Small intestine (tissue), 7 donors: Measurements from ENCODE around the gene SLC17A6. TPM values are rescaled to one million over a fixed set of nuclear protein-coding genes. Genes with fewer than 3 reads are reported as not detected.

Experiments used
- DNase-seq, 2 donors: peaks; one replicate each; pipeline versions ENCODE4 v3.0.0 to v3.0.0-alpha.2; 2013
- FAIRE-seq: peaks from 2 replicates; lab custom pipeline; 2012; peaks lifted over from hg19 to GRCh38; lab: Jason Lieb, UNC
- H3K27ac ChIP-seq, 3 donors: one replicate each; pipeline ENCODE4 v1.5.1; 2013; ENCODE audit warnings: low read length in 2 of 3, mild to moderate bottlenecking in 2 of 3, control low read depth in 1 of 3, inconsistent platforms in 1 of 3, low read depth in 1 of 3, moderate library complexity in 1 of 3
- H3K27me3 ChIP-seq, 3 donors: one replicate each; pipeline ENCODE4 v1.6.1; 2013; ENCODE audit warnings: low read length in 3 of 3, inconsistent platforms in 1 of 3; ENCODE audit not compliant: control insufficient read depth in 3 of 3, insufficient read depth in 3 of 3
- H3K36me3 ChIP-seq, 3 donors: one replicate each; pipeline ENCODE4 v1.6.1; 2013; ENCODE audit warnings: low read length in 3 of 3, inconsistent platforms in 1 of 3, low read depth in 1 of 3, mild to moderate bottlenecking in 1 of 3, moderate library complexity in 1 of 3; ENCODE audit not compliant: control insufficient read depth in 3 of 3, insufficient read depth in 2 of 3
- H3K4me1 ChIP-seq, 3 donors: one replicate each; pipeline ENCODE4 v1.6.1; 2013; ENCODE audit warnings: low read length in 2 of 3, inconsistent platforms in 1 of 3, low read depth in 1 of 3, mild to moderate bottlenecking in 1 of 3, moderate library complexity in 1 of 3; ENCODE audit not compliant: control insufficient read depth in 3 of 3, insufficient read depth in 2 of 3
- H3K4me3 ChIP-seq, 3 donors: one replicate each; pipeline ENCODE4 v1.5.1; 2013; ENCODE audit warnings: low read length in 3 of 3, control low read depth in 1 of 3, inconsistent platforms in 1 of 3, low read depth in 1 of 3, mild to moderate bottlenecking in 1 of 3, moderate library complexity in 1 of 3
- H3K9me3 ChIP-seq, 2 donors: one replicate each; pipeline ENCODE4 v1.6.1; 2013; ENCODE audit warnings: low read depth in 1 of 2, low read length in 1 of 2; ENCODE audit not compliant: control insufficient read depth in 2 of 2, insufficient read depth in 1 of 2
- WGBS, 3 donors: extraction: QIAGEN DNeasy Blood & Tissue Kit; methylation state at CpG; one replicate each; pipeline ENCODE4 v1.1.7; 2013; 5-methylcytosine and 5-hydroxymethylcytosine counted together
- polyA plus RNA-seq, 4 donors: library from polyadenylated mRNA; stranded (reverse) in 3 of 4; unstranded in 1 of 4; fragments of 200-250 nt in 3 of 4; fragments of 120-200 nt in 1 of 4; gene quantifications; one replicate each; pipeline versions ENCODE4 v1.2.1 to v1.2.3, GENCODE V29; 2013
- donor health status: healthy with polysubstance abuse.
- donor health status: control.
- donor health status: control.
- donor health status: Bipolar disorder and iron deficiency.
- donor health status: healthy.

SLC17A6 gene
- polyA plus RNA-seq, 4 donors: not detected

DNA sequence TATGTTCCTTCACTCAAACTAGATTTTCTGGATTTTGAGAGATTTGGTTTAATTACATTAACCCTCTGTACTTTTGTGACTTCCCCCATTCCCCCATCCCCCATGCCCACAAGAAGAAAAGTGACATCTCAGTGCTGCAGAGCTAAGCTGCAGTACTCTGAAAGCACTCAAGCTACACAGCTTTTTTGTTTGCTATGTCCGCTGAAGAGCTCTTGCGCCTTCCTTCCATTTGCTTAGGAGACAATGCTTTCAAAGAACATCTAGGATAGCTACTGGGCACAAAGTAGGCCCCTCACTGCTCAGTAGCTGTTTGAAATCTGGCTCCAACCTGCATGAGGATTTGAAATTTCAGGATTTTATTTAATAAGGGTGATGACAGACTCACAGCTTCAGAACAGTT, 69.7 kb downstream of the SLC17A6 start:
- no peaks in the 10 kb centered on the region for H3K4me1 ChIP-seq
- no peak overlapping the region for H3K27ac ChIP-seq
- H3K9me3 ChIP-seq: no peaks in the 10 kb centered on the region
- 40 to 74% (median 57%) methylated on average over 2 of the region's 2 CpGs for WGBS, 3 donors
- H3K36me3 ChIP-seq: no peaks in the 10 kb centered on the region
- H3K4me3 ChIP-seq: no peak overlapping the region
- H3K27me3 ChIP-seq: no peaks in the 10 kb centered on the region
- FAIRE-seq (no peak), DNase-seq (no peak)

DNA sequence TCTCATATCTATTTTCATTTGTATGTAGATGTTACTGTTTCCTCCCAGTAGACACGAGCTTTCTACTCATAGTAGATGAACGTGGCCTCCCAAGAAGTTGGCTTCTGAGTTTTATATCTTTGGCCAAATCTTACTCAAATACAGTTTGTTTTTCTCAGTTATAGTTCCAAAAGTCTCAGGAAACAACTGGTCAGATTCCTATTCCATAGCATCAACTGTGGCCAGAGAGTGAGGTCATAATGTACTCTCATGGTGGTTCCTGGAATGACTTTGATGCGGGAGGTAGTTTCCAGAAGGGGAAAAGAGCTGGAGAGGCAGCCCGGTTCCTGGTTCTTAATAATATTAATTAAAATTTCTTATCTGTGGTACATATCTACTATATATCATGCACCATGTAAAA, 77.3 kb downstream of the SLC17A6 start:
- Histone ChIP-seq H3K9me3 (no peaks in the 10 kb centered on the region), H3K36me3 (no peaks in the 10 kb centered on the region), H3K27me3 (no peaks in the 10 kb centered on the region), H3K4me1 (no peaks in the 10 kb centered on the region), H3K27ac (no peak overlapping the region), H3K4me3 (no peak overlapping the region)
- DNase-seq (no peak), FAIRE-seq (no peak)
- WGBS, 3 donors: 71 to 87% (median 77%) methylated on average over 4 of the region's 4 CpGs

DNA sequence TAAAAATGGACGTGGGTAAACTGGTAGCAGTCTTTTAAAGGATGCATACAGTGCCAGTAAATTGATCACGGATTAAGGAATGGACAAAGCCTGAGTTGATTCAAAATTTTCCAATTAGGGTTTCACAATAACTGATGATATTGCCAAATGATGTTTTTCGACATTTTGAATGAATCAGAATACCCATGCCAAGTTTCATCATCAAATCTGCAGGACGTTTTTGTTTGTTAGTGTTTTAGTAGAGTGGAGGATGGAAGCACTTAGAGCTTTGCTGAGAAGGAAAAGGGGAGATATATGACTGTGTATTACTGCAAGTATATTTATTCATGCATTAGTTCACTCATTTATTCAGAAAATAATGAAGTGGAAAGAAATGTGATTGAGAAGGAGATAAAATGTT, 78.3 kb downstream of the SLC17A6 start:
- DNase-seq (no peak), FAIRE-seq (no peak)
- Histone ChIP-seq H3K36me3 (no peaks in the 10 kb centered on the region), H3K27ac (no peak overlapping the region), H3K9me3 (no peaks in the 10 kb centered on the region), H3K4me3 (no peak overlapping the region), H3K27me3 (no peaks in the 10 kb centered on the region), H3K4me1 (no peaks in the 10 kb centered on the region)
- 48 to 57% (median 57%) methylated on average over 4 of the region's 4 CpGs for WGBS, 3 donors

DNA sequence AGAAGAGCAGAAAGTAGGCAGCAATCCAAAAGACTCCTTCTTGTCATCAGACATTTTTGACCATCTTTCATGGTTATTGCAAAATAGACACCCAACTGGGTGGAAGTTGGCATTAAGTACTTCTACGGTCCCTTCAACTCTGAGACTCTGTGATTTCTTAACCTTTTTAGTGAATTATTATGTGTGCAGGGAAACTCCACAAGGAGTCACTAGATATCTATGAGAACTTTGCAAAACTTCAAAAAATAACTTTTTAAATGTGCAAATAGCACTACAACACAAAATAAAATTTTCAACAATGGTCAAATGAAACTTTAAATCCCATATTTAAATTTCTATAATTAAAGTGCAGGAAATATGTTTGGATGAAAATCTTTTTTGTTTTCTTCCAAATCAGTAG, 88.7 kb downstream of the SLC17A6 start:
- Histone ChIP-seq H3K4me1 (no peaks in the 10 kb centered on the region), H3K9me3 (no peaks in the 10 kb centered on the region), H3K27ac (no peak overlapping the region), H3K36me3 (no peaks in the 10 kb centered on the region), H3K4me3 (no peak overlapping the region), H3K27me3 (no peaks in the 10 kb centered on the region)
- FAIRE-seq: no peak
- no peak for DNase-seq
- WGBS, 3 donors: 69 to 80% (median 73%) methylated on average over 1 of the region's 1 CpG

Other genes starting within 250 kb of the SLC17A6 start
- 1 to 10 TPM; 1.4 to 7.8 (median 1.7) TPM for gene ANO5, start 145.3 kb upstream of the SLC17A6 start, polyA plus RNA-seq